ENCODE results near the gene GALNT17.

GALNT17 gene

GRCh38 chr7:71548746-71549145, 416.8 kb downstream of the GALNT17 start:
- Histone ChIP-seq H3K27me3 (ENCODE audit: insufficient read depth, low read length, poor library complexity) (no peaks in the 10 kb centered on the region), H3K79me2 (ENCODE audit: insufficient read depth, low read length) (no peaks in the 10 kb centered on the region), H3K27ac (ENCODE audit: low read length) (no peak overlapping the region), H3K36me3 (ENCODE audit: insufficient read depth, low read length) (no peaks in the 10 kb centered on the region), H2AFZ (ENCODE audit: low read depth, low read length) (no peak overlapping the region), H3K4me1 (ENCODE audit: insufficient read depth, low read length) (no peaks in the 10 kb centered on the region), H3K9me3 (ENCODE audit: insufficient read depth, low read length, severe bottlenecking) (no peaks in the 10 kb centered on the region), H3K9ac (ENCODE audit: low read depth, low read length) (no peak overlapping the region), H4K20me1 (ENCODE audit: insufficient read depth, low read length) (no peaks in the 10 kb centered on the region), H3K4me3 (ENCODE audit: low read depth in 1 of 2, low read length in 2 of 2) (no peak overlapping the region), H3K4me2 (ENCODE audit: insufficient read depth, low read length) (no peak overlapping the region)
- no peak for DNase-seq
- no peak for ATAC-seq (ENCODE audit: insufficient read depth, low read depth)
- TF ChIP-seq EZH2 (IDR thresholded peaks at IDR 0.05; ENCODE audit: borderline replicate concordance, low read depth, low read length, severe bottlenecking) (no peak), CTCF (IDR thresholded peaks at IDR 0.05; ENCODE audit: borderline replicate concordance, extremely low read depth, low read length, poor library complexity, severe bottlenecking) (no peak)

- Histone ChIP-seq H3K9ac (ENCODE audit: low read depth, low read length) (no peak overlapping the region), H3K27ac (ENCODE audit: low read length) (no peak overlapping the region), H3K9me3 (ENCODE audit: insufficient read depth, low read length, severe bottlenecking) (peaks cover 2% of the 10 kb centered on the region), H3K79me2 (ENCODE audit: insufficient read depth, low read length) (no peaks in the 10 kb centered on the region), H3K36me3 (ENCODE audit: insufficient read depth, low read length) (no peaks in the 10 kb centered on the region), H3K4me3 (ENCODE audit: low read depth in 1 of 2, low read length in 2 of 2) (no peak overlapping the region), H2AFZ (ENCODE audit: low read depth, low read length) (no peak overlapping the region), H3K4me2 (ENCODE audit: insufficient read depth, low read length) (no peak overlapping the region), H4K20me1 (ENCODE audit: insufficient read depth, low read length) (no peaks in the 10 kb centered on the region), H3K4me1 (ENCODE audit: insufficient read depth, low read length) (no peaks in the 10 kb centered on the region), H3K27me3 (ENCODE audit: insufficient read depth, low read length, poor library complexity) (no peaks in the 10 kb centered on the region)
- DNase-seq: no peak
- no peak for TF ChIP-seq EZH2 (IDR thresholded peaks at IDR 0.05; ENCODE audit: borderline replicate concordance, low read depth, low read length, severe bottlenecking)
- no peak for TF ChIP-seq CTCF (IDR thresholded peaks at IDR 0.05; ENCODE audit: borderline replicate concordance, extremely low read depth, low read length, poor library complexity, severe bottlenecking)
- ATAC-seq (ENCODE audit: insufficient read depth, low read depth): no peak
Measured at GRCh38 chr7:71553306-71553705, 421.4 kb downstream of the GALNT17 start.

GRCh38 chr7:71555758-71556157, 423.8 kb downstream of the GALNT17 start:
- Histone ChIP-seq H3K4me3 (ENCODE audit: low read depth in 1 of 2, low read length in 2 of 2) (no peak overlapping the region), H3K9ac (ENCODE audit: low read depth, low read length) (no peak overlapping the region), H3K4me2 (ENCODE audit: insufficient read depth, low read length) (no peak overlapping the region), H3K79me2 (ENCODE audit: insufficient read depth, low read length) (no peaks in the 10 kb centered on the region), H2AFZ (ENCODE audit: low read depth, low read length) (no peak overlapping the region), H3K4me1 (ENCODE audit: insufficient read depth, low read length) (no peaks in the 10 kb centered on the region), H3K36me3 (ENCODE audit: insufficient read depth, low read length) (no peaks in the 10 kb centered on the region), H3K9me3 (ENCODE audit: insufficient read depth, low read length, severe bottlenecking) (peaks cover 2% of the 10 kb centered on the region), H3K27me3 (ENCODE audit: insufficient read depth, low read length, poor library complexity) (peaks cover 2% of the 10 kb centered on the region), H3K27ac (ENCODE audit: low read length) (no peak overlapping the region), H4K20me1 (ENCODE audit: insufficient read depth, low read length) (no peaks in the 10 kb centered on the region)
- TF ChIP-seq EZH2 (IDR thresholded peaks at IDR 0.05; ENCODE audit: borderline replicate concordance, low read depth, low read length, severe bottlenecking): no peak
- TF ChIP-seq CTCF (IDR thresholded peaks at IDR 0.05; ENCODE audit: borderline replicate concordance, extremely low read depth, low read length, poor library complexity, severe bottlenecking): no peak
- ATAC-seq (ENCODE audit: insufficient read depth, low read depth) (no peak), DNase-seq (no peak)

All from DND-41 (cell line).